ENCODE measurements around the gene PHTF1.
A peak's percentile ranks its signal among the peaks of the same experiment; 100 is the strongest.

Gene PHTF1

DNA sequence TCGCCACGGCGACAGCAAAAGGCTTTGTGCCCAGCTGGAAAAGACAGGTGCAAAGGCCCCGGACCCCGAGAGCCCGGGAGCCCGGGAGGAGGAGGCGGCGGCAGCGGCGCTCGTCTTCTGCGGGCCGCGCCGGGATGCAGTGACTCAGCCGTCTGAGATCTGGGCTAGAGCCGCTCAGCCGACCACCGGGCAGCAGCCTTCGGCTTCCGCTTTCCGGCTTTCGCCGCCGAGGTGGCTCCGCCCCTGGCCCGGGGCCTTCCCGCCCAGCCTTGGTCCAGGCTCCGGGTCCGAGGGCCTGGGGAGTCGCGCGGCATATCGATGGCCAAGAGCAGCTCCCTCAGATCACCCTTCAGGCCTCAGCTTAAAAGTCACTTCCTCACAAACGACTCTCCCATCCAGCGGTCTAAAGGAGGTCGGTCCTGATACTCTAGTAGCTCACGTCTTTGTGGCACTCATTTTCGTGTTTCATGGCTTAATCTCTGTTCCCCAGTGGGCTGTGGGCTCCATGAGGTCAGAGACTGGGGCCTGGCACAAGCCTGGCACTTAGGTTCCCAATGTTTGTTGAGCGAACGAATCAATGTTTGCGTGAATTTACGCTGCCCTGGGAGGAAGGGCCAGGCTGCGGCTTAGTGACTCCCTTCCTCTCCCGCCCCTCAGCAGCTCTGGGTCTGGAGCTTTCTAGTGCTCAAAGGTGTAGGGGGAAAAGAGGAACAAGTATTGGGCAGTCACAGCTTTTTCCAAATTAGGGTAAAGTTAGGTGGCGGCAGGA, at the start of gene PHTF1:
PHTF1 (minus strand) TSS at position 154 of the 769 bp plus-strand sequence. CDS start 783 bp downstream, outside the sequence.
- H3K36me3 Mint-ChIP-seq, result peaks cover 3% of the 10 kb centered on the region
- peak within 1 kb of the TSS; percentile 95 for H3K27ac Mint-ChIP-seq
- peaks cover 13% of the 10 kb centered on the region for H3K4me1 Mint-ChIP-seq
- peak; percentile 71 for ATAC-seq (ENCODE audit: low read depth)
- DNase-seq (ENCODE audit: low spot score in 2 of 2), result peak; percentile 30 to 60
- no peaks in the 10 kb centered on the region for H3K27me3 Mint-ChIP-seq
- peak within 1 kb of the TSS; percentile 97 for H3K4me3 Mint-ChIP-seq
- no peaks in the 10 kb centered on the region for H3K9me3 Mint-ChIP-seq

GRCh38 chr1:113808450-113809195, 49.3 kb upstream of the PHTF1 start:
- no peak for DNase-seq (ENCODE audit: low spot score in 2 of 2)
- H3K27ac Mint-ChIP-seq, result no peak overlapping the region
- no peaks in the 10 kb centered on the region for H3K27me3 Mint-ChIP-seq
- H3K4me1 Mint-ChIP-seq, result peaks cover 34% of the 10 kb centered on the region
- H3K36me3 Mint-ChIP-seq, result peaks cover 5% of the 10 kb centered on the region
- H3K4me3 Mint-ChIP-seq, result no peak overlapping the region
- H3K9me3 Mint-ChIP-seq, result no peaks in the 10 kb centered on the region
- ATAC-seq (ENCODE audit: low read depth), result no peak

DNA sequence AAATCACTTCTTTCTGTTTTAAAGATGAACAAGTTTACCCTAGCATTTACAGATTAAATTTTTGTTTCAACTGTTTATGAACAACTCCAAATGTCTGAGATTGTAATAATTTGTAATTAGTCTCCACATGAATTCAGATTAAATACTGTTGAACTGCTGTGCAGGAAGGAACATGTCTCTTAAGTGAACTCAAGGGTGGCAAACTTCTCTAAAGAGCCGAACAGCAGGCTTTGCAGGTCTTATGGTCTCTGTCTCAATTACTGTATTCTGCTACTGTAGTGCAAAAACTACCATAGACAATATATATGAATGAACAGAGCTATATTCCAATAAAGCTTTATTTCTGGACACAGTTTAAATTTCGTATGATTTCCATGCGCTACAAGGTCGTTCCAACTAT, 46.4 kb upstream of the PHTF1 start:
- ATAC-seq (ENCODE audit: low read depth) (peak; percentile 42), DNase-seq (ENCODE audit: low spot score in 2 of 2) (no peak)
- Mint-ChIP-seq H3K4me1 (peaks cover 37% of the 10 kb centered on the region), H3K36me3 (peaks cover 10% of the 10 kb centered on the region), H3K4me3 (no peak overlapping the region), H3K27me3 (no peaks in the 10 kb centered on the region), H3K27ac (peak overlapping the region; percentile 17), H3K9me3 (no peaks in the 10 kb centered on the region)

DNA sequence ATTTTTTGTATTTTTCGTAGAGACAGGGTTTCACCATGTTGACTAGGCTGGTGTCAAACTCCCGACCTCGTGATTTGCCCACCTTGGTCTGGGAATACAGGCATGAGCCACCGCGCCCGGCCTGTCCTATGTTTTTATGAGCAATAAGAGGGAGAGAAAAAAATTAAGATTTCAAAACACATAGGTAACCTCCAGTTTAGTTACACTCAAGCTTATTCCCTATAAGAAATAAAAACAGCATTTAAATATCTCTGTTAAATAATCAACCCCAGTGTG, 45.9 kb upstream of the PHTF1 start:
- Mint-ChIP-seq H3K27ac (no peak overlapping the region), H3K36me3 (peaks cover 10% of the 10 kb centered on the region), H3K9me3 (no peaks in the 10 kb centered on the region), H3K4me3 (no peak overlapping the region), H3K4me1 (peaks cover 35% of the 10 kb centered on the region), H3K27me3 (no peaks in the 10 kb centered on the region)
- ATAC-seq (ENCODE audit: low read depth) (no peak), DNase-seq (ENCODE audit: low spot score in 2 of 2) (no peak)

DNA sequence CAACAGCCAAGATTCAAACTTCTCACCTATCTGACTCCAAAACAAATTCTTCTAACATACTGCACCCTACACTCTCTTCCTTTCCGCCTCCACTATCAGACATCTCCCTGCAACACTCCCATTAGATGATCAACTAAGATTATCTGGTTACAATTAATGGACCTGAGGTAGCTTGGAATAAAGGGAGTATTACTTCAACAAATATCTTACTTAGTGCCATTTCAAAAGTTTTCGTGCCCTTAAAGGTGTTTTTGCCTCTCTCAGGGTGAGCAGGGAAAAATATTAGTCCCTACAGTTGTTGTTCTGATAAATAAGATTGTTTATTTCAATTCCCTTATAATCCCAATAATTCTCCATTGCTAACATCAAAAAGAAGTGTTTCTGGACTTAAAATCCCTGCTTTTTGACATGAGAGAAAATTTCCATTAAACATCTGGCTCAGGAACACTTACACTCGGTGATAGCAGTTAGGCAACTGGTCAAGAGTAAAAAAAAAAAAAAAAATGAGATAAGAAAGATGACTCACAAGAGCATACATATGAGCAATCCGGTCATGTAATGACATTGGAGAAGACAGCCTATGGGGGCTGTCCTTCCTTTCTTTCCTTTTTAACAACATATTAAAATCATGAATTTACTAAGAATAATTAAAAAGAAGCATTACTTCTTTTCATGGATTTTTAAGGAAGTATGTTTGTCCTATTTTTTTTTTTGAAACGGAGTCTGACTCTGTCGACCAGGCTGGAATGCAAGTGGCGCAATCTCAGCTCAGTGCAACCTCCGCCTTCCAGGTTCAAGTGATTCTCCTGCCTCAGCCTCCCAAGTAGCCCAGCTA, 45.4 kb upstream of the PHTF1 start:
- Mint-ChIP-seq H3K27me3 (no peaks in the 10 kb centered on the region), H3K4me1 (peaks cover 31% of the 10 kb centered on the region), H3K36me3 (peaks cover 10% of the 10 kb centered on the region), H3K27ac (no peak overlapping the region), H3K4me3 (no peak overlapping the region), H3K9me3 (no peaks in the 10 kb centered on the region)
- DNase-seq (ENCODE audit: low spot score in 2 of 2) (no peak), ATAC-seq (ENCODE audit: low read depth) (no peak)

DNA sequence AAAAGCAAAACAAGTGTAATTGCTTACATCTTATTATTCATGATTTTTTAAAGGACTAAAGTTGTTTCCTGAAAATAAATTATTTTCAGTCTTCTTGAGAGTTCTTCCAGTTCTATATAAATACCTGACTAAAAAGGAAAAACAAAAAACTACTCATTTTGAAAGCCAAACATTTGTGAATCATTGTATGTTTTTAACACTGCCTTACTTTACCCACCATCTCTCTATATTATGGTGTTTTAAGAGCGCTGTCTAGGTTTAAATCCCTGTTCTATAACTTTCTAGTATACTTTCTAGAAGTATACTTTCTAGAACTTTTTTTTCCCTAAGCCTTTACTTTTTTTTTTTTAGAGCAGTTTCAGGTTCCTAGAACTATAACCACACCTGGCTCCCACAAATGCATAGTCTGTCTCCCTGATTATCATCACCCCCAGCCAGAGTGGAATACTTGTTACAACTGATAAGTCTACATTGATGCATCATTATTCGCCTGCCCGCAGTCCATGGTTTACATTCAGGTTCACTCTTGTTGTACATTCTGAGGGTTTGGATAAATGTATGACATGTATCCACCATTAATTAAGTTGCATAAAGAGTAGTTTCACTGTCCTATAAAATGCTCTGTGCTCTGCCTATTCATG, 43.2 kb upstream of the PHTF1 start:
- H3K27ac Mint-ChIP-seq, result no peak overlapping the region
- ATAC-seq (ENCODE audit: low read depth), result no peak
- H3K4me1 Mint-ChIP-seq, result peaks cover 27% of the 10 kb centered on the region
- no peak for DNase-seq (ENCODE audit: low spot score in 2 of 2)
- no peaks in the 10 kb centered on the region for H3K9me3 Mint-ChIP-seq
- H3K4me3 Mint-ChIP-seq, result no peak overlapping the region
- no peaks in the 10 kb centered on the region for H3K27me3 Mint-ChIP-seq
- H3K36me3 Mint-ChIP-seq, result peaks cover 10% of the 10 kb centered on the region

GRCh38 chr1:113800487-113800886, 41.2 kb upstream of the PHTF1 start:
- peaks cover 14% of the 10 kb centered on the region for H3K36me3 Mint-ChIP-seq
- peaks cover 21% of the 10 kb centered on the region for H3K4me1 Mint-ChIP-seq
- H3K27me3 Mint-ChIP-seq, result no peaks in the 10 kb centered on the region
- no peak overlapping the region for H3K27ac Mint-ChIP-seq
- H3K4me3 Mint-ChIP-seq, result no peak overlapping the region
- DNase-seq (ENCODE audit: low spot score in 2 of 2), result no peak
- no peak for ATAC-seq (ENCODE audit: low read depth)
- no peaks in the 10 kb centered on the region for H3K9me3 Mint-ChIP-seq

GRCh38 chr1:113797472-113797871, 38.2 kb upstream of the PHTF1 start:
- DNase-seq (ENCODE audit: low spot score in 2 of 2) (no peak), ATAC-seq (ENCODE audit: low read depth) (no peak)
- Mint-ChIP-seq H3K4me3 (no peak overlapping the region), H3K27ac (no peak overlapping the region), H3K36me3 (peaks cover 26% of the 10 kb centered on the region), H3K9me3 (no peaks in the 10 kb centered on the region), H3K4me1 (peaks cover 23% of the 10 kb centered on the region), H3K27me3 (no peaks in the 10 kb centered on the region)

GRCh38 chr1:113793878-113794834, 34.9 kb upstream of the PHTF1 start:
- H3K4me1 Mint-ChIP-seq, result peaks cover 21% of the 10 kb centered on the region
- H3K36me3 Mint-ChIP-seq, result peaks cover 33% of the 10 kb centered on the region
- DNase-seq (ENCODE audit: low spot score in 2 of 2) (no peak), ATAC-seq (ENCODE audit: low read depth) (no peak)
- H3K4me3 Mint-ChIP-seq, result no peak overlapping the region
- no peaks in the 10 kb centered on the region for H3K9me3 Mint-ChIP-seq
- H3K27me3 Mint-ChIP-seq, result no peaks in the 10 kb centered on the region
- no peak overlapping the region for H3K27ac Mint-ChIP-seq

DNA sequence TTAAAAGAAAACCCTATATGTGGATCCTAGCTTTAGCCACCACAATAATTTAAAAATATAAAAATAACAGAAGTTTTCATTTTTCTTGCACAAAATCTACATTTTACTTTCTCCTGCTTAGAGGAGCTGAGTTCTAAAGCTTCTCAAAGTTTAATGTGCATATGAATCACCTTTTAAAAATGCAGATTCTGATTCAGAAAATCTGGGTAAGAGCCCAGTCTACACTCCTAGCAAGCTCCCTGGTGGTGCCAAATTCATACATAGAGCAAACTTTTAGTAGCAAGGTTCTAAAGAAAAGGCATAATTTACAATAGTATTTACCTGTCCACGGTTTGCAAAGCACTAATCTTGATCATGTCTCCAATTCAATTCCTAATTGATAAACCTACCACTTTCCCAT, 33.7 kb upstream of the PHTF1 start:
- Mint-ChIP-seq H3K4me3 (no peak overlapping the region), H3K36me3 (peaks cover 33% of the 10 kb centered on the region), H3K4me1 (peaks cover 17% of the 10 kb centered on the region), H3K27me3 (no peaks in the 10 kb centered on the region), H3K9me3 (no peaks in the 10 kb centered on the region), H3K27ac (no peak overlapping the region)
- no peak for ATAC-seq (ENCODE audit: low read depth)
- DNase-seq (ENCODE audit: low spot score in 2 of 2), result no peak

DNA sequence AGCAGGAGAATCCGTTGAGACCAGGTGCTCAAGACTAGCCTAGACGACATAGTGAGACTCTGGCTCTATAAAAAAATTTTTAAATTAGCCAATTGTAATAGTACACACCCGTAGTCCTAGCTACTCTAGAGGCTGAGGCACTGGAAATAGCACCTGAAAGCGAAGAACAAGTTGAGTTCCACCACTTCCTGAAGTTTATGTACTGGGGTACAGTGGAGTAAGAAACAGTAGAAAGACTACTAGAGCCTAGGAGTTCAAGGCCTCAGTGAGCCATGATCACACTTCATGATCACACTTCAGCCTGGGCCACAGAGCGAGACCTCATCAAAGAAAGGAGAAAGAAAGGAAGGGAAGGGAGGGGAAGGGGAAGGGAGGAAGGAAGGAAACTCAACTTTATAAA, 33.2 kb upstream of the PHTF1 start:
- H3K27me3 Mint-ChIP-seq, result no peaks in the 10 kb centered on the region

GRCh38 chr1:113788802-113789201, 29.5 kb upstream of the PHTF1 start:
- H3K27ac Mint-ChIP-seq, result no peak overlapping the region

More for the DNA sequence above, 33.2 kb upstream of the PHTF1 start:
- ATAC-seq (ENCODE audit: low read depth) (no peak), DNase-seq (ENCODE audit: low spot score in 2 of 2) (no peak)
- Mint-ChIP-seq H3K36me3 (peaks cover 29% of the 10 kb centered on the region), H3K9me3 (no peaks in the 10 kb centered on the region), H3K4me1 (peaks cover 20% of the 10 kb centered on the region), H3K4me3 (no peak overlapping the region), H3K27ac (peak overlapping the region; percentile 0)

DNA sequence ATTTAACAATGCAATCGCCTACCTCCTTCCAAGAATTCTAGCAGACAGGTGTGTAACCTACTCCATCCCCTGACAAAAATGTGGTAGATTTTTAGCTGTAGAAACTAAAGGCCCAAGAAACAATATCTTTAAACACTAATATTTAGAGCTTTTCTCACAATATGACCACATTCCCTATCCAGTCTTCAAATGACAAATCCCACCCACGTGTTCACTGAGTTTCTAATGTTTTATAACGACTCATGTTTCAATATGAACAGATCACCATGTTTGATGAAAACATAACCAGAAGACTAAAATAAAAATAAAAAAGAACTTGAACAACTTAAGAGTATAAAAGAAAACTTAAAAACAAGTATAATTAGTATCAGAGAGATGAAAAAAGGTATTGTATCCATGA, 28.4 kb upstream of the PHTF1 start:
- Mint-ChIP-seq H3K36me3 (peaks cover 8% of the 10 kb centered on the region), H3K9me3 (no peaks in the 10 kb centered on the region), H3K4me3 (no peak overlapping the region), H3K27me3 (no peaks in the 10 kb centered on the region), H3K4me1 (peaks cover 25% of the 10 kb centered on the region), H3K27ac (peak overlapping the region; percentile 80)
- no peak for ATAC-seq (ENCODE audit: low read depth)
- DNase-seq (ENCODE audit: low spot score in 2 of 2), result no peak

More at GRCh38 chr1:113788802-113789201, 29.5 kb upstream of the PHTF1 start:
- ATAC-seq (ENCODE audit: low read depth) (no peak), DNase-seq (ENCODE audit: low spot score in 2 of 2) (no peak)
- Mint-ChIP-seq H3K9me3 (no peaks in the 10 kb centered on the region), H3K4me3 (no peak overlapping the region), H3K36me3 (peaks cover 12% of the 10 kb centered on the region), H3K27me3 (no peaks in the 10 kb centered on the region), H3K4me1 (peaks cover 23% of the 10 kb centered on the region)
